ENCODE measurements around the gene BCORL1.

The BCORL1 gene

DNA sequence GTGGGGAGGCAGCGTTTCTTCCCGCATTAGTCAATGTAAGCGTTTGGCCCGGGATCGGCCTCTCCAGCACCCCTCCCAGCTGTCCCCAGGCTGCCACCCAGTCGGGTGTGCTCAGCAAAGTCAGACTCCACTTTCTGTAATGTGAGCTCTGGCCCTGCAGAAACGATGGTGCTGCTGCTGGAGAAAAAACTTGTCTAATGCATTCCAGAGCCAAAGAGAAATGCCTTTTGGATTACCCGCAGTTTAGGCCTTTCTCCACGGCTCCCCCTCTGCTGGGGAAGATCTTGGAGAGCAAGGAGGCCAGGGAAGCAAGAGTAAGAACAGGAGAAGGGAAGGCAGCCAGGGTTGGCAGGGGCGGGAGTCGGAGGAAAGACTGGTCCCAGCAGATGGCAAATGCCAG lies 72.7 kb downstream of the BCORL1 start:
- no peak overlapping the region for H3K4ac ChIP-seq (ENCODE audit: low read length)
- H4K8ac ChIP-seq (ENCODE audit: low read depth, low read length) = no peak overlapping the region
- no peak overlapping the region for H3K14ac ChIP-seq (ENCODE audit: low read length)
- no peak overlapping the region for H2BK120ac ChIP-seq (ENCODE audit: low read depth, low read length)
- H2BK5ac ChIP-seq (ENCODE audit: low read length) = no peak overlapping the region
- H2AK5ac ChIP-seq (ENCODE audit: low read depth, low read length) = no peak overlapping the region
- no CpG with 5 or more reads among the region's 11 CpGs for WGBS, 2 donors (ENCODE audit: extremely low coverage in 2 of 2, insufficient read length in 2 of 2, insufficient replicate concordance in 1 of 2)
- H3K4me1 ChIP-seq (ENCODE audit: control insufficient read depth in 2 of 2, insufficient read depth in 1 of 2, low read depth in 1 of 2, low read length in 2 of 2) = peaks cover 0 to 7% of the 10 kb centered on the region in 2 donors
- H3K4me3 ChIP-seq (ENCODE audit: low read length in 2 of 2) = no peak overlapping the region
- H3K4me2 ChIP-seq (ENCODE audit: insufficient read depth, low read length, poor library complexity, severe bottlenecking) = no peak overlapping the region
- H2AFZ ChIP-seq (ENCODE audit: low read length) = no peak overlapping the region
- no peak overlapping the region for H2BK12ac ChIP-seq (ENCODE audit: low read length)
- H3K23ac ChIP-seq (ENCODE audit: low read depth, low read length, poor library complexity) = no peak overlapping the region
- H4K91ac ChIP-seq (ENCODE audit: low read depth, low read length, poor library complexity) = no peak overlapping the region
- peaks cover 3% of the 10 kb centered on the region for H3K79me1 ChIP-seq (ENCODE audit: low read depth, low read length)
- no peak for DNase-seq (ENCODE audit: low spot score)
- H3K9ac ChIP-seq (ENCODE audit: low read depth, low read length, poor library complexity) = no peak overlapping the region
- peaks cover 0 to 8% (median 0%) of the 10 kb centered on the region in 3 experiments for H3K27me3 ChIP-seq (ENCODE audit: control insufficient read depth in 3 of 3, insufficient read depth in 3 of 3, low read depth in 1 of 3, low read length in 3 of 3)
- H3K36me3 ChIP-seq (replicated peaks in 1 of 2; ENCODE audit: control insufficient read depth in 2 of 2, insufficient read depth in 2 of 2, low read length in 2 of 2) = peaks cover 21 to 58% of the 10 kb centered on the region in 2 donors
- no peak overlapping the region for H3K27ac ChIP-seq (replicated peaks; ENCODE audit: low read length)
- H3K9me3 ChIP-seq (replicated peaks in 1 of 2; ENCODE audit: control insufficient read depth in 2 of 2, insufficient read depth in 1 of 2, low read depth in 1 of 2, low read length in 2 of 2) = peaks cover 0 to 1% of the 10 kb centered on the region in 2 donors
- H3K18ac ChIP-seq (ENCODE audit: low read length) = no peak overlapping the region
- H2BK15ac ChIP-seq (ENCODE audit: low read length) = no peak overlapping the region

DNA sequence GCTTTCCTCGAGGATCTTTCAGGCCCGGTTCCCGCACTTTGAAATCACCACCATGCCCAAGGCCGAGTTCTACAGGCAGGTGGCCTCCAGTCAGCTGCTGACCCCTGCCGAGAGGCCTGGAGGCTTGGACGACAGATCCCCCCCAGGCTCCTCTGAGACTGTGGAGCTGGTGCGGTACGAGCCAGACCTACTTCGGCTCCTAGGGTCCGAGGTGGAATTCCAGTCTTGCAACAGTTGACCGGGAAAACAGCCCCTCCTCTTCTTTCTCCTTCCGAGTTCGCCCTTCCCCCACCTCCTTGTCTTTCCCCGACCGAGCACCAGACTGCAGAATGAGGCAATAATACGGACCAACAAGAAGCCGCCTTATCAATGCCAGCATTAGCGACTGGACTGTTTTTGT lies 73.5 kb downstream of the BCORL1 start:
- H4K91ac ChIP-seq (ENCODE audit: low read depth, low read length, poor library complexity) = no peak overlapping the region
- H3K9ac ChIP-seq (ENCODE audit: low read depth, low read length, poor library complexity) = no peak overlapping the region
- no peak overlapping the region for H3K23ac ChIP-seq (ENCODE audit: low read depth, low read length, poor library complexity)
- WGBS, 2 donors (ENCODE audit: extremely low coverage in 2 of 2, insufficient read length in 2 of 2, insufficient replicate concordance in 1 of 2) = no CpG with 5 or more reads among the region's 18 CpGs
- no peak overlapping the region for H2BK120ac ChIP-seq (ENCODE audit: low read depth, low read length)
- no peak for DNase-seq (ENCODE audit: low spot score)
- no peak overlapping the region for H2BK12ac ChIP-seq (ENCODE audit: low read length)
- no peak overlapping the region for H4K8ac ChIP-seq (ENCODE audit: low read depth, low read length)
- no peak overlapping the region for H2AFZ ChIP-seq (ENCODE audit: low read length)
- H3K27me3 ChIP-seq (ENCODE audit: control insufficient read depth in 3 of 3, insufficient read depth in 3 of 3, low read depth in 1 of 3, low read length in 3 of 3) = peaks cover 0 to 8% (median 0%) of the 10 kb centered on the region in 3 experiments
- no peak overlapping the region for H3K27ac ChIP-seq (replicated peaks; ENCODE audit: low read length)
- no peak overlapping the region for H2BK5ac ChIP-seq (ENCODE audit: low read length)
- H3K36me3 ChIP-seq (replicated peaks in 1 of 2; ENCODE audit: control insufficient read depth in 2 of 2, insufficient read depth in 2 of 2, low read length in 2 of 2) = peaks cover 16 to 50% of the 10 kb centered on the region in 2 donors
- peaks cover 0 to 1% of the 10 kb centered on the region in 2 donors for H3K9me3 ChIP-seq (replicated peaks in 1 of 2; ENCODE audit: control insufficient read depth in 2 of 2, insufficient read depth in 1 of 2, low read depth in 1 of 2, low read length in 2 of 2)
- peaks cover 0 to 7% of the 10 kb centered on the region in 2 donors for H3K4me1 ChIP-seq (ENCODE audit: control insufficient read depth in 2 of 2, insufficient read depth in 1 of 2, low read depth in 1 of 2, low read length in 2 of 2)
- peaks cover 3% of the 10 kb centered on the region for H3K79me1 ChIP-seq (ENCODE audit: low read depth, low read length)
- H3K4ac ChIP-seq (ENCODE audit: low read length) = no peak overlapping the region
- H3K4me2 ChIP-seq (ENCODE audit: insufficient read depth, low read length, poor library complexity, severe bottlenecking) = no peak overlapping the region
- no peak overlapping the region for H3K4me3 ChIP-seq (ENCODE audit: low read length in 2 of 2)
- H3K14ac ChIP-seq (ENCODE audit: low read length) = no peak overlapping the region
- H2BK15ac ChIP-seq (ENCODE audit: low read length) = no peak overlapping the region
- no peak overlapping the region for H3K18ac ChIP-seq (ENCODE audit: low read length)
- no peak overlapping the region for H2AK5ac ChIP-seq (ENCODE audit: low read depth, low read length)

- Histone ChIP-seq H3K9ac (ENCODE audit: low read depth, low read length, poor library complexity) (no peak overlapping the region), H3K79me1 (ENCODE audit: low read depth, low read length) (peaks cover 3% of the 10 kb centered on the region), H3K4me1 (ENCODE audit: control insufficient read depth in 2 of 2, insufficient read depth in 1 of 2, low read depth in 1 of 2, low read length in 2 of 2) (peaks cover 0 to 7% of the 10 kb centered on the region in 2 donors), H3K4ac (ENCODE audit: low read length) (no peak overlapping the region), H3K36me3 (replicated peaks in 1 of 2; ENCODE audit: control insufficient read depth in 2 of 2, insufficient read depth in 2 of 2, low read length in 2 of 2) (peaks cover 5 to 37% of the 10 kb centered on the region in 2 donors), H2BK5ac (ENCODE audit: low read length) (no peak overlapping the region), H3K14ac (ENCODE audit: low read length) (no peak overlapping the region), H4K91ac (ENCODE audit: low read depth, low read length, poor library complexity) (no peak overlapping the region), H4K8ac (ENCODE audit: low read depth, low read length) (no peak overlapping the region), H3K23ac (ENCODE audit: low read depth, low read length, poor library complexity) (no peak overlapping the region), H2BK120ac (ENCODE audit: low read depth, low read length) (no peak overlapping the region), H2BK15ac (ENCODE audit: low read length) (no peak overlapping the region), H2BK12ac (ENCODE audit: low read length) (no peak overlapping the region), H3K4me3 (ENCODE audit: low read length in 2 of 2) (no peak overlapping the region), H3K27ac (replicated peaks; ENCODE audit: low read length) (no peak overlapping the region), H2AK5ac (ENCODE audit: low read depth, low read length) (no peak overlapping the region), H3K4me2 (ENCODE audit: insufficient read depth, low read length, poor library complexity, severe bottlenecking) (no peak overlapping the region), H3K9me3 (replicated peaks in 1 of 2; ENCODE audit: control insufficient read depth in 2 of 2, insufficient read depth in 1 of 2, low read depth in 1 of 2, low read length in 2 of 2) (peaks cover 0 to 1% of the 10 kb centered on the region in 2 donors), H3K18ac (ENCODE audit: low read length) (no peak overlapping the region), H3K27me3 (ENCODE audit: control insufficient read depth in 3 of 3, insufficient read depth in 3 of 3, low read depth in 1 of 3, low read length in 3 of 3) (peaks cover 0 to 8% (median 0%) of the 10 kb centered on the region in 3 experiments), H2AFZ (ENCODE audit: low read length) (no peak overlapping the region)
- no peak for DNase-seq (ENCODE audit: low spot score)
- WGBS, 2 donors (ENCODE audit: extremely low coverage in 2 of 2, insufficient read length in 2 of 2, insufficient replicate concordance in 1 of 2) = no CpG with 5 or more reads among the region's 9 CpGs
Measured at GRCh38 chrX:130057209-130057608, 74.8 kb downstream of the BCORL1 start.

GRCh38 chrX:130058652-130059051 lies 76.2 kb downstream of the BCORL1 start:
- H4K8ac ChIP-seq (ENCODE audit: low read depth, low read length) = no peak overlapping the region
- H2BK5ac ChIP-seq (ENCODE audit: low read length) = no peak overlapping the region
- H3K79me1 ChIP-seq (ENCODE audit: low read depth, low read length) = peaks cover 3% of the 10 kb centered on the region
- H3K4ac ChIP-seq (ENCODE audit: low read length) = no peak overlapping the region
- H3K18ac ChIP-seq (ENCODE audit: low read length) = no peak overlapping the region
- no peak overlapping the region for H3K9ac ChIP-seq (ENCODE audit: low read depth, low read length, poor library complexity)
- H3K4me2 ChIP-seq (ENCODE audit: insufficient read depth, low read length, poor library complexity, severe bottlenecking) = no peak overlapping the region
- no peak overlapping the region for H3K23ac ChIP-seq (ENCODE audit: low read depth, low read length, poor library complexity)
- WGBS, 2 donors (ENCODE audit: extremely low coverage in 2 of 2, insufficient read length in 2 of 2, insufficient replicate concordance in 1 of 2) = no CpG with 5 or more reads among the region's 7 CpGs
- H4K91ac ChIP-seq (ENCODE audit: low read depth, low read length, poor library complexity) = no peak overlapping the region
- H2BK15ac ChIP-seq (ENCODE audit: low read length) = no peak overlapping the region
- no peak overlapping the region for H2BK120ac ChIP-seq (ENCODE audit: low read depth, low read length)
- H3K27ac ChIP-seq (replicated peaks; ENCODE audit: low read length) = no peak overlapping the region
- H2BK12ac ChIP-seq (ENCODE audit: low read length) = no peak overlapping the region
- peaks cover 0 to 1% of the 10 kb centered on the region in 2 donors for H3K9me3 ChIP-seq (replicated peaks in 1 of 2; ENCODE audit: control insufficient read depth in 2 of 2, insufficient read depth in 1 of 2, low read depth in 1 of 2, low read length in 2 of 2)
- no peak for DNase-seq (ENCODE audit: low spot score)
- H2AFZ ChIP-seq (ENCODE audit: low read length) = no peak overlapping the region
- H2AK5ac ChIP-seq (ENCODE audit: low read depth, low read length) = no peak overlapping the region
- no peak overlapping the region for H3K4me3 ChIP-seq (ENCODE audit: low read length in 2 of 2)
- H3K4me1 ChIP-seq (ENCODE audit: control insufficient read depth in 2 of 2, insufficient read depth in 1 of 2, low read depth in 1 of 2, low read length in 2 of 2) = peaks cover 0 to 7% of the 10 kb centered on the region in 2 donors
- peaks cover 4 to 23% of the 10 kb centered on the region in 2 donors for H3K36me3 ChIP-seq (replicated peaks in 1 of 2; ENCODE audit: control insufficient read depth in 2 of 2, insufficient read depth in 2 of 2, low read length in 2 of 2)
- H3K14ac ChIP-seq (ENCODE audit: low read length) = no peak overlapping the region
- peaks cover 0 to 8% (median 0%) of the 10 kb centered on the region in 3 experiments for H3K27me3 ChIP-seq (ENCODE audit: control insufficient read depth in 3 of 3, insufficient read depth in 3 of 3, low read depth in 1 of 3, low read length in 3 of 3)

All from neuronal stem cell (in vitro differentiated cells).